ENCODE results near the gene NAT8. TPM values are rescaled to one million over a fixed set of nuclear protein-coding genes. Genes with fewer than 3 reads are reported as not detected.
"Not testable (repeated sequence)": the region's sequence is repeated elsewhere in the genome, so short reads cannot be mapped to it uniquely, and the experiment has no call there.

The NAT8 gene
- total RNA-seq, 1 experiment from 2014 or later = not detected

DNA sequence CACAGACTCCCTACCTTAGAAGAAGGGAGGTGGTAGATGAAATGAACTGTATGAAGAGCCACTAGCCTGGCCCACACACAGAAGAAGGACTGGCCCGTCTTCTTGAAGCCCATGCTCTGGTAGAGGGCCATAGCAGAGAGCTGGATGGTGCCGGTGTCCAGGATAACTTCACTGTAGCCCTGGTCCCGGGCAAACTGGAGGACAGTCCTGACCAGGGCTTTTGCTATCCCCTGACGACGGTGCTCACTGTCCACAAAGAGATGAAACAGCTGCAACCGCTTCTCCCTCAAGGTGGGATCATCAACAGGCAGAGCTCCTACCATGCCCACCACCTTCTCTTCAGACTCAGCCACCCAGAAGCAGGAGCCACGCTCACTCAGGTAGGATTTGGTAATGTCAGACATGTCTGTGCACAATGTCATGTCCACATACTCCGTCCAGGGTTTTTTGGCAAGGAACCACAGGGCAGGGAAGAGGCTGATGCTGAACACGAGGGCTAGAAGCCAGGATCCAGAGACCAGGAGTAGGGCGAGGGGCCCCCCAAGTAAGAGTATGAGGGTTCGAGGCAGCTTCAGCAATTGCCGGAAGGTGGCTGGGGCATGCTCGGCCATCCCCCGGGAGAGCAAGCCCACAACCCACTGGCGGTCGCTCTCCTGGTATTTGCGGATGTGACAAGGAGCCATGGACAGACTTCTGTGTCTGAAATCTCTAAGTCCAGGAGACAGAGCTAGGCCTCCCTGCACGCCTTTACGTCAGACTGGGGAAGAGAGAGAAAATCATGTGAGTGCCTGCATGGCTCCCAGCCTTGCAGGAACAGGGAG, 1.1 kb downstream of the NAT8 start:
- no peak for DNase-seq (ENCODE audit: low spot score)
- Histone ChIP-seq H3K4me3 (ENCODE audit: low read depth, low read length, poor library complexity, severe bottlenecking) (no peak overlapping the region), H3K27me3 (replicated peaks; ENCODE audit: insufficient read depth, low read depth, low read length, poor library complexity) (peaks cover 6% of the 10 kb centered on the region), H3K27ac (ENCODE audit: low read depth, low read length, poor library complexity, severe bottlenecking) (no peak overlapping the region), H3K9me3 (ENCODE audit: low read depth, low read length, poor library complexity, severe bottlenecking) (no peaks in the 10 kb centered on the region), H3K36me3 (ENCODE audit: insufficient read depth, low read length, poor library complexity, severe bottlenecking) (no peaks in the 10 kb centered on the region), H3K4me1 (ENCODE audit: insufficient read depth, low read length, poor library complexity, severe bottlenecking) (no peaks in the 10 kb centered on the region)
- BruUV-seq (replicated peaks) = no TSS peak
- ChIA-PET POLR2A (ENCODE audit: low non-redundant PET) (no interaction called here), CTCF (no interaction called here)
- intact Hi-C loops (cut with micrococcal nuclease; ENCODE audit: unreplicated experiment) = no loop called here
- TF ChIP-seq EZH2 (IDR thresholded peaks at IDR 0.05; ENCODE audit: borderline replicate concordance, low read depth, low read length, poor library complexity, severe bottlenecking) = no peak
- TF ChIP-seq, protein P1, sequence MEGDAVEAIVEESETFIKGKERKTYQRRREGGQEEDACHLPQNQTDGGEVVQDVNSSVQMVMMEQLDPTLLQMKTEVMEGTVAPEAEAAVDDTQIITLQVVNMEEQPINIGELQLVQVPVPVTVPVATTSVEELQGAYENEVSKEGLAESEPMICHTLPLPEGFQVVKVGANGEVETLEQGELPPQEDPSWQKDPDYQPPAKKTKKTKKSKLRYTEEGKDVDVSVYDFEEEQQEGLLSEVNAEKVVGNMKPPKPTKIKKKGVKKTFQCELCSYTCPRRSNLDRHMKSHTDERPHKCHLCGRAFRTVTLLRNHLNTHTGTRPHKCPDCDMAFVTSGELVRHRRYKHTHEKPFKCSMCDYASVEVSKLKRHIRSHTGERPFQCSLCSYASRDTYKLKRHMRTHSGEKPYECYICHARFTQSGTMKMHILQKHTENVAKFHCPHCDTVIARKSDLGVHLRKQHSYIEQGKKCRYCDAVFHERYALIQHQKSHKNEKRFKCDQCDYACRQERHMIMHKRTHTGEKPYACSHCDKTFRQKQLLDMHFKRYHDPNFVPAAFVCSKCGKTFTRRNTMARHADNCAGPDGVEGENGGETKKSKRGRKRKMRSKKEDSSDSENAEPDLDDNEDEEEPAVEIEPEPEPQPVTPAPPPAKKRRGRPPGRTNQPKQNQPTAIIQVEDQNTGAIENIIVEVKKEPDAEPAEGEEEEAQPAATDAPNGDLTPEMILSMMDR (conservative IDR thresholded peaks at IDR 0.05; ENCODE audit: low read depth, low read length) = no peak

GRCh38 chr2:73640511-73640911, 1.7 kb downstream of the NAT8 start:
- Histone ChIP-seq H3K9me3 (ENCODE audit: low read depth, low read length, poor library complexity, severe bottlenecking) (no peaks in the 10 kb centered on the region), H3K4me3 (ENCODE audit: low read depth, low read length, poor library complexity, severe bottlenecking) (no peak overlapping the region), H3K36me3 (ENCODE audit: insufficient read depth, low read length, poor library complexity, severe bottlenecking) (no peaks in the 10 kb centered on the region), H3K27me3 (replicated peaks; ENCODE audit: insufficient read depth, low read depth, low read length, poor library complexity) (peaks cover 6% of the 10 kb centered on the region), H3K4me1 (ENCODE audit: insufficient read depth, low read length, poor library complexity, severe bottlenecking) (no peaks in the 10 kb centered on the region), H3K27ac (ENCODE audit: low read depth, low read length, poor library complexity, severe bottlenecking) (no peak overlapping the region)
- DNase-seq (ENCODE audit: low spot score) = no peak
- no TSS peak for BruUV-seq (replicated peaks)
- intact Hi-C loops (cut with micrococcal nuclease; ENCODE audit: unreplicated experiment) = no loop called here
- ChIA-PET POLR2A (ENCODE audit: low non-redundant PET) (no interaction called here), CTCF (no interaction called here)
- TF ChIP-seq, protein P1 (conservative IDR thresholded peaks at IDR 0.05; ENCODE audit: low read depth, low read length) = no peak
- TF ChIP-seq EZH2 (IDR thresholded peaks at IDR 0.05; ENCODE audit: borderline replicate concordance, low read depth, low read length, poor library complexity, severe bottlenecking) = no peak

- ChIA-PET POLR2A (ENCODE audit: low non-redundant PET) (no interaction called here), CTCF (no interaction called here)
- TF ChIP-seq, protein P1 (conservative IDR thresholded peaks at IDR 0.05; ENCODE audit: low read depth, low read length) = no peak
- TF ChIP-seq EZH2 (IDR thresholded peaks at IDR 0.05; ENCODE audit: borderline replicate concordance, low read depth, low read length, poor library complexity, severe bottlenecking) = no peak
- no peak for DNase-seq (ENCODE audit: low spot score)
- Histone ChIP-seq H3K4me1 (ENCODE audit: insufficient read depth, low read length, poor library complexity, severe bottlenecking) (no peaks in the 10 kb centered on the region), H3K36me3 (ENCODE audit: insufficient read depth, low read length, poor library complexity, severe bottlenecking) (no peaks in the 10 kb centered on the region), H3K4me3 (ENCODE audit: low read depth, low read length, poor library complexity, severe bottlenecking) (no peak overlapping the region), H3K27me3 (replicated peaks; ENCODE audit: insufficient read depth, low read depth, low read length, poor library complexity) (no peaks in the 10 kb centered on the region), H3K27ac (ENCODE audit: low read depth, low read length, poor library complexity, severe bottlenecking) (no peak overlapping the region), H3K9me3 (ENCODE audit: low read depth, low read length, poor library complexity, severe bottlenecking) (no peaks in the 10 kb centered on the region)
- intact Hi-C loops (cut with micrococcal nuclease; ENCODE audit: unreplicated experiment) = no loop called here
- BruUV-seq (replicated peaks) = no TSS peak
Measured at GRCh38 chr2:73638429-73638828, 3.8 kb downstream of the NAT8 start.

GRCh38 chr2:73636977-73637376, 5.2 kb downstream of the NAT8 start:
- H3K36me3 ChIP-seq (ENCODE audit: insufficient read depth, low read length, poor library complexity, severe bottlenecking); POLR2A ChIA-PET (ENCODE audit: low non-redundant PET); H3K9me3 ChIP-seq (ENCODE audit: low read depth, low read length, poor library complexity, severe bottlenecking); BruUV-seq (replicated peaks); H3K4me3 ChIP-seq (ENCODE audit: low read depth, low read length, poor library complexity, severe bottlenecking); H3K27ac ChIP-seq (ENCODE audit: low read depth, low read length, poor library complexity, severe bottlenecking); intact Hi-C loops (cut with micrococcal nuclease; ENCODE audit: unreplicated experiment); H3K27me3 ChIP-seq (replicated peaks; ENCODE audit: insufficient read depth, low read depth, low read length, poor library complexity); H3K4me1 ChIP-seq (ENCODE audit: insufficient read depth, low read length, poor library complexity, severe bottlenecking); DNase-seq (ENCODE audit: low spot score): not testable (repeated sequence)
- CTCF ChIA-PET = interaction anchor here (0.7 kb wide), 1 partner anchor 671 kb away, joined by 5 read pairs; no protein-coding TSS in a partner anchor
